Tibial nerve (tissue), 3 donors: Measurements from ENCODE around the gene SNX8.

Experiments
- EP300 ChIP-seq, 2 donors: sonication (generic); formaldehyde crosslinking; IDR thresholded peaks; one replicate each; pipeline ENCODE4 v1.6.1; 2017; ENCODE audit warnings: antibody characterized with exemption in 2 of 2, mild to moderate bottlenecking in 1 of 2
- POLR2A ChIP-seq, 2 donors: fragments of 450-650 bp; IDR thresholded peaks; one replicate each; pipeline ENCODE4 v1.6.1; 2017; ENCODE audit warnings: antibody characterized with exemption in 2 of 2, mild to moderate bottlenecking in 2 of 2, moderate library complexity in 2 of 2

DNA sequence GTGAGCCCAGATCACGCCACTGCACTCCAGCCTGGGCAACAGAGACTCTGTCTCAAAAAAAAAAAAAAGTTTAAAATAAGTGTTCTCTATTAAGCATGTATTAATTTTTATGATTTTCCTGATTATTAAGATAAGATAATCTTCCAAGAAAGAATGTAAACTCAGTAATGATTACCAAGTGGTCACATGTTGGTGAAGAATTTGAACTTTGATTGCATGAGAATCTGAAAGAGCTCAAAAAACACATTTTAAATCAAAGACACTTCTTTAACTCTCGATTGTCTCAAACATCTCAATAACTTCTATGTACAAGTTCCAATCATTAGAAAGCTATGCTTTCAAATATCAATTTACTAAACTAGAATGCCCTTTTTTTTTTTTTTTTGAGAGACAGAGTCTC lies 33.8 kb downstream of the SNX8 start:
- TF ChIP-seq POLR2A (IDR thresholded peaks at IDR 0.05) = no peak
- TF ChIP-seq EP300 (IDR thresholded peaks at IDR 0.05) = no peak
